Suprapubic skin (tissue), 3 donors: ENCODE data around the gene MPPE1.

Experiments used
- CTCF ChIP-seq, 2 donors: fragments of 200-600 bp in 1 of 2; fragments of 450-650 bp in 1 of 2; sonication (generic) in 1 of 2; IDR thresholded peaks; one replicate each; pipeline ENCODE4 v1.5.1; 2016 to 2019; ENCODE audit warnings: antibody characterized with exemption in 2 of 2, mild to moderate bottlenecking in 1 of 2, moderate library complexity in 1 of 2
- POLR2AphosphoS5 ChIP-seq, 3 donors: sonication (generic); formaldehyde crosslinking; IDR thresholded peaks; one replicate each; pipeline ENCODE4 v1.6.1; 2017; ENCODE audit warnings: antibody characterized with exemption in 3 of 3

- TF ChIP-seq CTCF (IDR thresholded peaks at IDR 0.05) (no peak), POLR2AphosphoS5 (IDR thresholded peaks at IDR 0.05) (no peak)
Measured at GRCh38 chr18:11842562-11842961, 65.6 kb downstream of the MPPE1 start.
